ENCODE data around the gene CEP162. TPM values are rescaled to one million over a fixed set of nuclear protein-coding genes. Genes with fewer than 3 reads are reported as not detected.

CEP162 gene
- total and polyA plus RNA-seq, 2 experiments from 2014 or later = 9.2 to 15.4 TPM

DNA sequence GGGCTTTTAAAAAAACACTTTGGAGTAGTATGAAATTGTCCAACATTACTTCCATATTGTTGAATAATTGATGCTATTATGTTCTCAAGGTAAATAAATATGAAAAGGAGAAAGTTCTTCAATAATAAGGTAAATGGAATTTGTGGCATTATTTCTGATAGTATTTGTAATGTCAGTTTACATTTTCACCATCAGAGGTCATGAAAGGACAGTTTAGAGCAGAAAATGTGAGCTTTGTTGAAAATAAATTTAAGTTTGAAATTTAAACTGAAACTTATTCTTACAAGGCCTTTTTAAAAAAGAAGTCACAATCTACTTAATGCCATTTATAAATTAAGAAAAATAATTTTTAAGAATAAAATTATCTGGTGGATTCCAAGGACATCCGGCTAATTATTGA is 15.8 kb upstream of the CEP162 start (continued):
- TF ChIP-seq, protein P1, sequence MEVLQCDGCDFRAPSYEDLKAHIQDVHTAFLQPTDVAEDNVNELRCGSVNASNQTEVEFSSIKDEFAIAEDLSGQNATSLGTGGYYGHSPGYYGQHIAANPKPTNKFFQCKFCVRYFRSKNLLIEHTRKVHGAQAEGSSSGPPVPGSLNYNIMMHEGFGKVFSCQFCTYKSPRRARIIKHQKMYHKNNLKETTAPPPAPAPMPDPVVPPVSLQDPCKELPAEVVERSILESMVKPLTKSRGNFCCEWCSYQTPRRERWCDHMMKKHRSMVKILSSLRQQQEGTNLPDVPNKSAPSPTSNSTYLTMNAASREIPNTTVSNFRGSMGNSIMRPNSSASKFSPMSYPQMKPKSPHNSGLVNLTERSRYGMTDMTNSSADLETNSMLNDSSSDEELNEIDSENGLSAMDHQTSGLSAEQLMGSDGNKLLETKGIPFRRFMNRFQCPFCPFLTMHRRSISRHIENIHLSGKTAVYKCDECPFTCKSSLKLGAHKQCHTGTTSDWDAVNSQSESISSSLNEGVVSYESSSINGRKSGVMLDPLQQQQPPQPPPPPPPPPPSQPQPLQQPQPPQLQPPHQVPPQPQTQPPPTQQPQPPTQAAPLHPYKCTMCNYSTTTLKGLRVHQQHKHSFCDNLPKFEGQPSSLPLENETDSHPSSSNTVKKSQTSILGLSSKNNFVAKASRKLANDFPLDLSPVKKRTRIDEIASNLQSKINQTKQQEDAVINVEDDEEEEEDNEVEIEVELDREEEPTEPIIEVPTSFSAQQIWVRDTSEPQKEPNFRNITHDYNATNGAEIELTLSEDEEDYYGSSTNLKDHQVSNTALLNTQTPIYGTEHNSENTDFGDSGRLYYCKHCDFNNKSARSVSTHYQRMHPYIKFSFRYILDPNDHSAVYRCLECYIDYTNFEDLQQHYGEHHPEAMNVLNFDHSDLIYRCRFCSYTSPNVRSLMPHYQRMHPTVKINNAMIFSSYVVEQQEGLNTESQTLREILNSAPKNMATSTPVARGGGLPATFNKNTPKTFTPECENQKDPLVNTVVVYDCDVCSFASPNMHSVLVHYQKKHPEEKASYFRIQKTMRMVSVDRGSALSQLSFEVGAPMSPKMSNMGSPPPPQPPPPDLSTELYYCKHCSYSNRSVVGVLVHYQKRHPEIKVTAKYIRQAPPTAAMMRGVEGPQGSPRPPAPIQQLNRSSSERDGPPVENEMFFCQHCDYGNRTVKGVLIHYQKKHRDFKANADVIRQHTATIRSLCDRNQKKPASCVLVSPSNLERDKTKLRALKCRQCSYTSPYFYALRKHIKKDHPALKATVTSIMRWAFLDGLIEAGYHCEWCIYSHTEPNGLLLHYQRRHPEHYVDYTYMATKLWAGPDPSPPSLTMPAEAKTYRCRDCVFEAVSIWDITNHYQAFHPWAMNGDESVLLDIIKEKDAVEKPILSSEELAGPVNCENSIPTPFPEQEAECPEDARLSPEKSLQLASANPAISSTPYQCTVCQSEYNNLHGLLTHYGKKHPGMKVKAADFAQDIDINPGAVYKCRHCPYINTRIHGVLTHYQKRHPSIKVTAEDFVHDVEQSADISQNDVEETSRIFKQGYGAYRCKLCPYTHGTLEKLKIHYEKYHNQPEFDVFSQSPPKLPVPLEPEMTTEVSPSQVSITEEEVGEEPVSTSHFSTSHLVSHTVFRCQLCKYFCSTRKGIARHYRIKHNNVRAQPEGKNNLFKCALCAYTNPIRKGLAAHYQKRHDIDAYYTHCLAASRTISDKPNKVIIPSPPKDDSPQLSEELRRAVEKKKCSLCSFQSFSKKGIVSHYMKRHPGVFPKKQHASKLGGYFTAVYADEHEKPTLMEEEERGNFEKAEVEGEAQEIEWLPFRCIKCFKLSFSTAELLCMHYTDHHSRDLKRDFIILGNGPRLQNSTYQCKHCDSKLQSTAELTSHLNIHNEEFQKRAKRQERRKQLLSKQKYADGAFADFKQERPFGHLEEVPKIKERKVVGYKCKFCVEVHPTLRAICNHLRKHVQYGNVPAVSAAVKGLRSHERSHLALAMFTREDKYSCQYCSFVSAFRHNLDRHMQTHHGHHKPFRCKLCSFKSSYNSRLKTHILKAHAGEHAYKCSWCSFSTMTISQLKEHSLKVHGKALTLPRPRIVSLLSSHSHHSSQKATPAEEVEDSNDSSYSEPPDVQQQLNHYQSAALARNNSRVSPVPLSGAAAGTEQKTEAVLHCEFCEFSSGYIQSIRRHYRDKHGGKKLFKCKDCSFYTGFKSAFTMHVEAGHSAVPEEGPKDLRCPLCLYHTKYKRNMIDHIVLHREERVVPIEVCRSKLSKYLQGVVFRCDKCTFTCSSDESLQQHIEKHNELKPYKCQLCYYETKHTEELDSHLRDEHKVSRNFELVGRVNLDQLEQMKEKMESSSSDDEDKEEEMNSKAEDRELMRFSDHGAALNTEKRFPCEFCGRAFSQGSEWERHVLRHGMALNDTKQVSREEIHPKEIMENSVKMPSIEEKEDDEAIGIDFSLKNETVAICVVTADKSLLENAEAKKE (CRISPR knock-in tag; IDR thresholded peaks at IDR 0.05) = no peak

GRCh38 chr6:84242265-84242664 is 14.8 kb upstream of the CEP162 start:
- Mint-ChIP-seq H3K4me3 (no peak overlapping the region), H3K36me3 (ENCODE audit: low read depth) (no peaks in the 10 kb centered on the region), H3K4me1 (no peaks in the 10 kb centered on the region), H3K27me3 (ENCODE audit: insufficient read depth, low read depth, poor library complexity) (peaks cover 2% of the 10 kb centered on the region), H3K27ac (no peak overlapping the region), H3K9me3 (peaks cover 11% of the 10 kb centered on the region; the same call in 1 of the 3 replicates)
- Histone ChIP-seq H3K27ac (ENCODE audit: low read depth) (no peak overlapping the region), H3K79me2 (replicated peaks; ENCODE audit: insufficient read depth) (no peaks in the 10 kb centered on the region), H4K20me1 (replicated peaks; ENCODE audit: insufficient read depth) (no peaks in the 10 kb centered on the region), H2AFZ (no peak overlapping the region), H3F3A (replicated peaks; ENCODE audit: low read depth) (no peaks in the 10 kb centered on the region), H3K9me2 (ENCODE audit: insufficient read depth) (no peaks in the 10 kb centered on the region), H3K36me3 (ENCODE audit: insufficient read depth) (no peaks in the 10 kb centered on the region), H3K4me3 (no peak overlapping the region), H3K4me2 (no peak overlapping the region), H3K27me3 (ENCODE audit: insufficient read depth) (no peaks in the 10 kb centered on the region), H3K4me1 (ENCODE audit: insufficient read depth) (no peaks in the 10 kb centered on the region)
- TF ChIP-seq, protein P2, sequence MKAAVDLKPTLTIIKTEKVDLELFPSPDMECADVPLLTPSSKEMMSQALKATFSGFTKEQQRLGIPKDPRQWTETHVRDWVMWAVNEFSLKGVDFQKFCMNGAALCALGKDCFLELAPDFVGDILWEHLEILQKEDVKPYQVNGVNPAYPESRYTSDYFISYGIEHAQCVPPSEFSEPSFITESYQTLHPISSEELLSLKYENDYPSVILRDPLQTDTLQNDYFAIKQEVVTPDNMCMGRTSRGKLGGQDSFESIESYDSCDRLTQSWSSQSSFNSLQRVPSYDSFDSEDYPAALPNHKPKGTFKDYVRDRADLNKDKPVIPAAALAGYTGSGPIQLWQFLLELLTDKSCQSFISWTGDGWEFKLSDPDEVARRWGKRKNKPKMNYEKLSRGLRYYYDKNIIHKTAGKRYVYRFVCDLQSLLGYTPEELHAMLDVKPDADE (IDR thresholded peaks at IDR 0.05) = no peak
- TF ChIP-seq EZH2 (IDR thresholded peaks at IDR 0.05; ENCODE audit: low read depth, unreplicated experiment) = no peak
- DNase-seq (ENCODE audit: low spot score) (no peak), ATAC-seq (no peak)
